Peyer's patch (tissue), 4 donors: ENCODE data around the gene PRR23E.

Experiments used
- POLR2A ChIP-seq, 2 donors: fragments of 450-650 bp; IDR thresholded peaks; one replicate each; pipeline ENCODE4 v1.5.1; 2017; ENCODE audit warnings: antibody characterized with exemption in 2 of 2, mild to moderate bottlenecking in 2 of 2, moderate library complexity in 2 of 2
- TF ChIP-seq, protein P1 (sequence below), 6 experiments: fragments of 450-650 bp in 4 of 6; fragments of 200-600 bp in 2 of 6; sonication (generic) in 1 of 6; IDR thresholded peaks; one replicate each; pipeline ENCODE4 v1.5.1; 2017 to 2019; ENCODE audit warnings: antibody characterized with exemption in 6 of 6, mild to moderate bottlenecking in 3 of 6, moderate library complexity in 1 of 6

DNA sequence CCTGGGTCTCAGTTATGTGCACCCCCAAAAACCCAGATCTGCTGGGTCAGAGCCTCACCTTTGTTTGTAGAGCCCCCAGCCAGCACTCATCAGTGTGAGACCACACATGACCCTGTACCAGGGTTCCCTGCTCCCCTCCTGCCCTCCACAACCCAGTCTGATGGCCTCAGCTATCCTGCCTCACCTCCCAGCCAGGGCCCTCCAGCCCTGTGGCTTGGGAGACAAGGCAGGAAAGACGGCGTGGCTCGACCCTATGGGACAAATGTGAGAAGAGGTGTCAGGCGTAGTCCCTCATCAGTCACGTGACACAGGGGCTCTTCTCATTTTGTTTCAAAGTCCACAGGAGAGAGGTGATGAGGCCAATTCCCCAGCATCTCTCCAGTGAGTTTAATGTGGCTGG lies 28.3 kb upstream of the PRR23E start:
- TF ChIP-seq POLR2A (IDR thresholded peaks at IDR 0.05) = no peak
- TF ChIP-seq, protein P1, sequence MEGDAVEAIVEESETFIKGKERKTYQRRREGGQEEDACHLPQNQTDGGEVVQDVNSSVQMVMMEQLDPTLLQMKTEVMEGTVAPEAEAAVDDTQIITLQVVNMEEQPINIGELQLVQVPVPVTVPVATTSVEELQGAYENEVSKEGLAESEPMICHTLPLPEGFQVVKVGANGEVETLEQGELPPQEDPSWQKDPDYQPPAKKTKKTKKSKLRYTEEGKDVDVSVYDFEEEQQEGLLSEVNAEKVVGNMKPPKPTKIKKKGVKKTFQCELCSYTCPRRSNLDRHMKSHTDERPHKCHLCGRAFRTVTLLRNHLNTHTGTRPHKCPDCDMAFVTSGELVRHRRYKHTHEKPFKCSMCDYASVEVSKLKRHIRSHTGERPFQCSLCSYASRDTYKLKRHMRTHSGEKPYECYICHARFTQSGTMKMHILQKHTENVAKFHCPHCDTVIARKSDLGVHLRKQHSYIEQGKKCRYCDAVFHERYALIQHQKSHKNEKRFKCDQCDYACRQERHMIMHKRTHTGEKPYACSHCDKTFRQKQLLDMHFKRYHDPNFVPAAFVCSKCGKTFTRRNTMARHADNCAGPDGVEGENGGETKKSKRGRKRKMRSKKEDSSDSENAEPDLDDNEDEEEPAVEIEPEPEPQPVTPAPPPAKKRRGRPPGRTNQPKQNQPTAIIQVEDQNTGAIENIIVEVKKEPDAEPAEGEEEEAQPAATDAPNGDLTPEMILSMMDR (IDR thresholded peaks at IDR 0.05) = no peak
